ENCODE results near the gene STARD4. TPM values are rescaled to one million over a fixed set of nuclear protein-coding genes. Genes with fewer than 3 reads are reported as not detected.
A peak's percentile ranks its signal among the peaks of the same experiment; 100 is the strongest.

STARD4 gene
- total and polyA plus RNA-seq, 12 donors = 7.2 to 142 (median 24.1) TPM

GRCh38 chr5:111478898-111479297 lies 33.4 kb downstream of the STARD4 start:
- 83 to 98% (median 87%) methylated on average over 2 of the region's 2 CpGs for WGBS, 4 donors
- intact Hi-C loops (cut with DNase I) = no loop called here

GRCh38 chr5:111478266-111478665 lies 34.1 kb downstream of the STARD4 start:
- Histone ChIP-seq H3K27ac (no peak overlapping the region), H3K27me3 (no peaks in the 10 kb centered on the region), H3K36me3 (replicated peaks in 1 of 2) (no peaks in the 10 kb centered on the region), H3K4me1 (replicated peaks in 1 of 2) (no peaks in the 10 kb centered on the region), H3K4me3 (no peak overlapping the region), H3K9me3 (replicated peaks in 1 of 3) (no peaks in the 10 kb centered on the region)
- TF ChIP-seq, protein P1, sequence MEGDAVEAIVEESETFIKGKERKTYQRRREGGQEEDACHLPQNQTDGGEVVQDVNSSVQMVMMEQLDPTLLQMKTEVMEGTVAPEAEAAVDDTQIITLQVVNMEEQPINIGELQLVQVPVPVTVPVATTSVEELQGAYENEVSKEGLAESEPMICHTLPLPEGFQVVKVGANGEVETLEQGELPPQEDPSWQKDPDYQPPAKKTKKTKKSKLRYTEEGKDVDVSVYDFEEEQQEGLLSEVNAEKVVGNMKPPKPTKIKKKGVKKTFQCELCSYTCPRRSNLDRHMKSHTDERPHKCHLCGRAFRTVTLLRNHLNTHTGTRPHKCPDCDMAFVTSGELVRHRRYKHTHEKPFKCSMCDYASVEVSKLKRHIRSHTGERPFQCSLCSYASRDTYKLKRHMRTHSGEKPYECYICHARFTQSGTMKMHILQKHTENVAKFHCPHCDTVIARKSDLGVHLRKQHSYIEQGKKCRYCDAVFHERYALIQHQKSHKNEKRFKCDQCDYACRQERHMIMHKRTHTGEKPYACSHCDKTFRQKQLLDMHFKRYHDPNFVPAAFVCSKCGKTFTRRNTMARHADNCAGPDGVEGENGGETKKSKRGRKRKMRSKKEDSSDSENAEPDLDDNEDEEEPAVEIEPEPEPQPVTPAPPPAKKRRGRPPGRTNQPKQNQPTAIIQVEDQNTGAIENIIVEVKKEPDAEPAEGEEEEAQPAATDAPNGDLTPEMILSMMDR (IDR thresholded peaks at IDR 0.05) = peak in 1 of 6 experiments; percentile 33
- TF ChIP-seq POLR2A (IDR thresholded peaks at IDR 0.05) = no peak
- intact Hi-C loops (cut with DNase I) = no loop called here
- WGBS, 4 donors = 59 to 64% (median 62%) methylated on average over 1 of the region's 1 CpG
- DNase-seq = no peak

More at GRCh38 chr5:111478898-111479297, 33.4 kb downstream of the STARD4 start:
- Histone ChIP-seq H3K27ac (no peak overlapping the region), H3K4me3 (no peak overlapping the region), H3K9me3 (replicated peaks in 1 of 3) (no peaks in the 10 kb centered on the region), H3K27me3 (no peaks in the 10 kb centered on the region), H3K36me3 (replicated peaks in 1 of 2) (no peaks in the 10 kb centered on the region), H3K4me1 (replicated peaks in 1 of 2) (no peaks in the 10 kb centered on the region)
- no peak for DNase-seq
- TF ChIP-seq, protein P1 (IDR thresholded peaks at IDR 0.05) = no peak
- no peak for TF ChIP-seq POLR2A (IDR thresholded peaks at IDR 0.05)

- intact Hi-C loops (cut with DNase I) = no loop called here
- no peaks in the 10 kb centered on the region for H3K4me1 ChIP-seq (replicated peaks in 1 of 2)
- H3K27ac ChIP-seq = no peak overlapping the region
- no peaks in the 10 kb centered on the region for H3K9me3 ChIP-seq (replicated peaks in 1 of 3)
- 64 to 75% (median 71%) methylated on average over 3 of the region's 3 CpGs for WGBS, 4 donors
- peak in 2 of 7 donors; percentile 10 to 21 for DNase-seq
- TF ChIP-seq, protein P1 (IDR thresholded peaks at IDR 0.05) = no peak
- TF ChIP-seq POLR2A (IDR thresholded peaks at IDR 0.05) = no peak
- no peaks in the 10 kb centered on the region for H3K27me3 ChIP-seq
- no peaks in the 10 kb centered on the region for H3K36me3 ChIP-seq (replicated peaks in 1 of 2)
- no peak overlapping the region for H3K4me3 ChIP-seq
These were observed 39.8 kb downstream of the STARD4 start for GRCh38 chr5:111472579-111472978.

GRCh38 chr5:111472096-111472495 lies 40.2 kb downstream of the STARD4 start:
- Histone ChIP-seq H3K4me3 (no peak overlapping the region), H3K27ac (no peak overlapping the region), H3K27me3 (no peaks in the 10 kb centered on the region), H3K4me1 (replicated peaks in 1 of 2) (no peaks in the 10 kb centered on the region), H3K9me3 (replicated peaks in 1 of 3) (no peaks in the 10 kb centered on the region), H3K36me3 (replicated peaks in 1 of 2) (no peaks in the 10 kb centered on the region)
- no peak for DNase-seq
- intact Hi-C loops (cut with DNase I) = no loop called here
- WGBS, 4 donors = 84 to 95% (median 90%) methylated on average over 3 of the region's 3 CpGs
- TF ChIP-seq, protein P1 (IDR thresholded peaks at IDR 0.05) = no peak
- no peak for TF ChIP-seq POLR2A (IDR thresholded peaks at IDR 0.05)

Measured in adrenal gland (tissue), 12 donors.